GM12873 (cell line): ENCODE data around the gene BCAS1.

ENCODE experiments used
- CTCF ChIP-seq: IDR thresholded peaks from 2 replicates; pipeline ENCODE4 v1.5.1; 2012; ENCODE audit warnings: low read depth, mild to moderate bottlenecking, moderate library complexity, low read length, control low read depth; ENCODE audit not compliant: insufficient read depth; ENCODE audit errors: missing control alignments

BCAS1 gene

GRCh38 chr20:53897884-53898555 lies 172.4 kb downstream of the BCAS1 start:
- TF ChIP-seq CTCF, result no peak

GRCh38 chr20:53896647-53897046 lies 173.7 kb downstream of the BCAS1 start:
- no peak for TF ChIP-seq CTCF

GRCh38 chr20:53896041-53896440 lies 174.4 kb downstream of the BCAS1 start:
- TF ChIP-seq CTCF, result no peak

GRCh38 chr20:53895385-53895755 lies 175.0 kb downstream of the BCAS1 start:
- TF ChIP-seq CTCF, result no peak

- no peak for TF ChIP-seq CTCF
Observed at GRCh38 chr20:53894707-53895384, 175.5 kb downstream of the BCAS1 start.
